ENCODE measurements around the gene FAF2. TPM values are rescaled to one million over a fixed set of nuclear protein-coding genes. Genes with fewer than 3 reads are reported as not detected.

FAF2 gene
- total and polyA plus RNA-seq, 4 donors = 12.7 to 28.3 (median 16.5) TPM

GRCh38 chr5:176526462-176526861, 78.3 kb downstream of the FAF2 start:
- TF ChIP-seq HNF4G (IDR thresholded peaks at IDR 0.05) (no peak), ATF3 (IDR thresholded peaks at IDR 0.05) (no peak), FOXA1 (IDR thresholded peaks at IDR 0.05) (no peak), JUND (IDR thresholded peaks at IDR 0.05) (no peak), SP1 (IDR thresholded peaks at IDR 0.05) (no peak), REST (IDR thresholded peaks at IDR 0.05) (no peak), RXRA (IDR thresholded peaks at IDR 0.05) (no peak), HNF4A (conservative IDR thresholded peaks at IDR 0.05) (no peak), GABPA (IDR thresholded peaks at IDR 0.05 in 1 of 2, conservative IDR thresholded peaks at IDR 0.05 in 1 of 2) (no peak), CTCF (IDR thresholded peaks at IDR 0.05; ENCODE audit: low read depth, low read length, missing input control) (no peak), RAD21 (IDR thresholded peaks at IDR 0.05) (no peak), FOXA2 (IDR thresholded peaks at IDR 0.05) (no peak), EGR1 (IDR thresholded peaks at IDR 0.05; ENCODE audit: low read depth in 2 of 2) (no peak)
- Histone ChIP-seq H3K9ac (ENCODE audit: low read depth in 1 of 2, low read length in 2 of 2) (no peak overlapping the region), H3K36me3 (ENCODE audit: control insufficient read depth in 4 of 4, insufficient read depth in 3 of 4, low read depth in 1 of 4, low read length in 3 of 4) (peaks cover 0 to 37% (median 23%) of the 10 kb centered on the region in 4 donors), H3K27ac (ENCODE audit: low read depth in 1 of 2, low read length in 2 of 2) (no peak overlapping the region), H3K9me3 (ENCODE audit: control insufficient read depth in 4 of 4, low read length in 3 of 4) (no peaks in the 10 kb centered on the region), H3K27me3 (ENCODE audit: control insufficient read depth in 4 of 4, insufficient read depth in 4 of 4, low read length in 3 of 4) (no peaks in the 10 kb centered on the region), H3K4me3 (ENCODE audit: low read depth in 1 of 3, low read length in 3 of 3) (no peak overlapping the region), H3K4me1 (ENCODE audit: control insufficient read depth in 4 of 4, insufficient read depth in 4 of 4, low read length in 3 of 4) (no peaks in the 10 kb centered on the region)
- no peak for DNase-seq (ENCODE audit: low spot score)
- WGBS = 97% methylated on average over 9 of the region's 9 CpGs

GRCh38 chr5:176527246-176528222, 79.3 kb downstream of the FAF2 start:
- no peak for TF ChIP-seq HNF4A (conservative IDR thresholded peaks at IDR 0.05)
- TF ChIP-seq ZBTB33 (IDR thresholded peaks at IDR 0.05) = no peak
- DNase-seq (ENCODE audit: low spot score) = no peak
- peaks cover 0 to 42% (median 25%) of the 10 kb centered on the region in 4 donors for H3K36me3 ChIP-seq (ENCODE audit: control insufficient read depth in 4 of 4, insufficient read depth in 3 of 4, low read depth in 1 of 4, low read length in 3 of 4)
- no peaks in the 10 kb centered on the region for H3K9me3 ChIP-seq (ENCODE audit: control insufficient read depth in 4 of 4, low read length in 3 of 4)
- H3K27ac ChIP-seq (ENCODE audit: low read depth in 1 of 2, low read length in 2 of 2) = no peak overlapping the region
- H3K27me3 ChIP-seq (ENCODE audit: control insufficient read depth in 4 of 4, insufficient read depth in 4 of 4, low read length in 3 of 4) = no peaks in the 10 kb centered on the region
- no peak overlapping the region for H3K9ac ChIP-seq (ENCODE audit: low read depth in 1 of 2, low read length in 2 of 2)
- H3K4me1 ChIP-seq (ENCODE audit: control insufficient read depth in 4 of 4, insufficient read depth in 4 of 4, low read length in 3 of 4) = peaks cover 0 to 2% (median under 1%) of the 10 kb centered on the region in 4 donors
- WGBS = 91% methylated on average over 34 of the region's 34 CpGs
- no peak overlapping the region for H3K4me3 ChIP-seq (ENCODE audit: low read depth in 1 of 3, low read length in 3 of 3)

Measured in liver (tissue), 9 donors.